GM18517 (cell line): Measurements from ENCODE around the gene GNA12.
"Not testable (repeated sequence)": the region's sequence is repeated elsewhere in the genome, so short reads cannot be mapped to it uniquely, and the experiment has no call there.

Experiments used
- ATAC-seq: cut with Tn5 transposase; IDR thresholded peaks from one replicate; pipeline ENCODE4 v1.9.1; 2021; ENCODE audit warnings: mild to moderate bottlenecking, moderate library complexity; ENCODE audit not compliant: unreplicated experiment

Gene GNA12

DNA sequence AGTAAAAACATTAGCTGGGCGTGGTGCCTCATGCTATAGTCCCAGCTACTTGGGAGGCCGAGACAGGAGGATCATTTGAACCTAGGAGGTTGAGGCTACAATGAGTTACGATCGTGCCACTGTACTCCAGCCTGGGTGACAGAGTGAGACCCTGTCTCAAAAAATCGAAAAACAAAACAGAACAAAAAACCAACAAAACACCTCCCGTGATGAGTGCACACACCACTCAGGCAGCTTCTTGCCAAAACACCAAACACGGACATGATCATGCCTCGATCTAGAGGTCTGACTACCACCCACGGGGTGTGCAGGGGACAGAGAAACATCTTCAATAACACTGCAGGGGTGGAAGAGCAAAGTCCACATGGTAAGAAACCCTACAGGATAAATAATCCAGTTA is 111.7 kb downstream of the GNA12 start:
- ATAC-seq: no peak

DNA sequence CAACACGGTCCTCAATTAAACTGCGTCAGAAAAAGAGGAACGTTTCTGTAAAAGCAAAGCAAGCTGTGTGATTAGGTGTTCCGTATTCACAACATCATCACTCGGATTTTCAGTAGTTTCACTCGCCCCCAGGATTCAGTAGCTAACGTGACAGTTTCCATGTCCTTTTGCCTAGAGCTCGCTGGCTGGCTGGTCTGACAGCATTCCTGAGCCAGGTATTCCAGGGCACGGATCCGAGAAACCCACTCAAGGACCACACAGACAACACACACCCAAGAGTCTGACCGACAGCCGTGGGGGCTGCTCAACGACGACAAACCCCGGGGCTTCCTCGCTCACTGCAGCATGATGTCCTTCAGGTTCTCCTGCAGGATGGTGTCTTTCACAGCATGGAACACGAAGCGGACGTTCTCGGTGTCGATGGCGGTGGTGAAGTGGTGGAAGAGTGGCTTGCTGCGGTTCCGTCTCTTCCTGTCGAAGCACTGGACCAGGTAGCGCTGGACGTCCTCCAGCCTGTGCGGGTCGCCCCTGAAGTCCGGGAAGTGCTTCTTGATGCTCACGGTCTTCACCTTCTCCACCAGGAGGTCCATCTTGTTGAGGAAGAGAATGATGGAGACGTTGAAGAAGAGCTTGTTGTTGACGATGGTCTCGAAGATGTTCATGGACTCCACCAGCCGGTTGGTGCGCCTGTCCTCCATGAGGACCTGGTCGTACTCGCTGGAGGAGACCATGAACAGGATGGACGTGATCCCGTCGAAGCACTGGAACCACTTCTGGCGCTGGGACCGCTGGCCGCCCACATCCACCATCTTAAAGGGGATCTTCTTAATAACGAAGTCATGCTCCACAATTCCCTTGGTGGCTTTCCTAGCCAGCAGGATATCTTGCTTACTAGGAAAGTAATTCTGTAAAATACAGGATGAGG is 113.0 kb downstream of the GNA12 start:
- ATAC-seq: no peak

DNA sequence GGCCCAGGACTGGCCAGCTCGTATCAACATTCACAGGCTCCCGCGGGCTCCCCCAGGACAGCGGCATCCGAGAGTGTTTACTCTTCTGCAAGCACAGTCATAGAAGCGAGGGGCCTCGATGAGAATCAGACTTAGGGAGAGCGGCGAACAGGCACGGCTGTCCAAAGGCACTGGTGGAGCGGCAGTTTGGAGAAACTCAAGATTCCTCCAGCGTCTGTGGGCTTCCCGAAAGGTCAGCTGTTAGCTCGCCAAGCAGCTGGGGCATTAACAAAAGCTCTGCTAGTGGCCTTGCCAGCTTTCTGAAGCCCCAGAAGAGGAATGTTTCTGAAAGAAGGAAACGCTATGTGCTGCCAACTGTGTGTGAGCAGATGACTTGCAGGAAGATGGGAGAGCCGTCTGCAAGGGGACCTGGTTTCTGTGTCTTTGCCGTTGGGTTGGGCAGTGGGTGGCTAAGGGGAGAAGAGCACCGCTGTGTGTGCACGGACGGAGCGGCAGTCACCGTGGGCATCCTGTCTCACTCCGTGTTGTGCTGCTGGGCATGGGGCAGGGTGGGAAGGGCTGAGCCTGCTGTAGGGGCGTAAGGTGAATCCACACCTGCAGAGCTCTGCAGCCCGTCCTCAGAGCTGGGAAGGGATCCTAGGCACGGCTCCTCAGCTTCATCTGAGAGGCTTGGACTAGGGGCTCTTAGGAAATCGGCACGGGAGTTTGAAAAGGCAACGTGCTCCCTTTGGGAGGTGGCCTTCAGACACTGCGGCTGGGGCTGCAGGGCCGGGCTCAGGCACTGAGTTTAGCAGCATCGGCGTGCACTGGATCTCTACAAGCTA is 114.0 kb downstream of the GNA12 start:
- no peak for ATAC-seq

DNA sequence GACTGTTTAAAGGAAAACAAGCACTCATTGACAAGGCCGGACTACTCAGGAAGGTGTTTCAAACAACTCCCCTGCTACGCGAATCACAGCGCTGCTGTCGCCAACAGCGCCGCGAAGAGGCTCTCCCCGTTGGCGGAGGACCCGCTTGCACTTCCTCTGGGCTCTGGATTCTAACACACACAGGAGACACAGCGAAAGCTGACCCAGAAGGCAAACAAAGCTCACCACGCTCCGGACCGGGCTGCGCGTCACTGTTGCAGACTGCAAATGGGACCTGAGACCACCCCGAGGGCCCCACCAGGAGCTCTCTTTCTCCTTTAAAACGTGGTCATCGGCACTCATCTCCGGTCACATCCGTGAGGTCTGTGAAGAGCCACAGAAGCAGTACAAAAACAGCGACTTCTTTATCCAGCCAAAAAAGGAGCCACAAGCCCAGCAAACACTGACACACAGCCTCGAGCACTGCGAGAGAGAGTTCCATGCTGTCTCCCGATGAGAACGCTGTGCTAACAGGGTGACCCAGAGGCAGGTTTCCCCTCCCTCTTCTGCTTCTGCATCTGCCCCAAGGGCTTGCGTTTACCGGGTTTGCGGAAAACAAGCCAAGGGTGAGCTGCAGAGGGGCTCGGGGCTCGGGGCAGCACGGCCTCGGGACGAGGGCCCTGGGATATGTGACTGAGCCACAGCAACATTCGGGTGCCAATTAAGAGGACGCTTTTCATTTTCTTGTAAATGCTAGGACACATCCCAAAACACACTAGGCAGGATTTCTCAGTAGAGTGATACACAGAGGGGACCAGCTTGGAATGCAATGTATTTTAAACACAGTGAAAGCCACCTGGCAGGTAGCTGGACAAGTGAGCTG is 114.8 kb downstream of the GNA12 start:
- ATAC-seq: no peak

DNA sequence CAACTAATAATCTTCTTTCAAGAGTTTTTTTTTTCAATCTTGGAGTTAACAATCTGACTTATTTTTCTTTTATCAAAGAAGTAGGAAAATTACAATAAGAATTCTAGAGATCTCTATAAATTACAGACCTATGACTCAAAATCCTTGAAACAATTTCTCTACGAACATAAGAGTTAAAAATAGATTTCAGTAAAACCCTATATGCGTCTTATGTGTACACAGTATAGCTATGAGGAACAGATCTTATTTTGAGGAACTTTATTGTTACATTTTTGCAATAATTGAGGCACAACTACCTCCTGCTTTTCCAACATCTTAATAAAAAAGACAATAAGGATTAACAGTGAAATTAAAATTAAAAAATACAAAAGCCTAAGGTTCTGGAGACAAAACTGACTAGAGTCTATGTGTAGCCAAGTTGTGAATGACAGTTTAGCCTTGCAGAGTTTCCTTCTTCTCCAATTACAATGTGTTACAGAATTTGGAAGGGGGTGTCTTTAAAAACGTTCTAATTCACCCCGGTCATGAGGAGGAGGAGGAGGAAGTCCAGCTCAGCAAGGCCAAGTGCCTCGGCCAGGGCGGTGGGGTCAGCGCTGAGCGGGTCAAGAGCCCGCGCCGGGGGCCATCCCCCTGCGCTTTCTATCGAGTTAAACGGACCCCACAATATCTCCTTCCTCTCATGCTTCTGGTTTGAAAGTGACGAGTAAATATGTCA is 115.6 kb downstream of the GNA12 start:
- ATAC-seq: no peak

DNA sequence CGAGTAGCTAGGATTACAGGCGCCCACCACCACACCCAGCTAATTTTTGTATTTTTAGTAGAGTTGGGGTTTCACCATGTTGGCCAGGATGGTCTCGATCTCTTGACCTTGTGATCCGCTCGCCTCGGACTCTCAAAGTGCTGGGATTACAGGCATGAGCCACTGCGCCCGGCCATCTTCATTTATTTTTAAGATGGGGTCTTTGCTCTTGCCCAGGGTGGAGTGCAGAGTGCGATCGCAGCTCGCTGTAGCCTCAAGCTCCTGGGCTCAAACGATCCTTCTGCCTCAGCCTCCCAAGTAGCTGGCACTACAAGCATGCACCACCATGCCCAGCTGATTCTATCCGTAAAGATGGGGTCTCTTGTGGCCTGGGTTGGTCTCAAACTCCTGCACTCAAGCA is 116.9 kb downstream of the GNA12 start:
- ATAC-seq: not testable (repeated sequence)

DNA sequence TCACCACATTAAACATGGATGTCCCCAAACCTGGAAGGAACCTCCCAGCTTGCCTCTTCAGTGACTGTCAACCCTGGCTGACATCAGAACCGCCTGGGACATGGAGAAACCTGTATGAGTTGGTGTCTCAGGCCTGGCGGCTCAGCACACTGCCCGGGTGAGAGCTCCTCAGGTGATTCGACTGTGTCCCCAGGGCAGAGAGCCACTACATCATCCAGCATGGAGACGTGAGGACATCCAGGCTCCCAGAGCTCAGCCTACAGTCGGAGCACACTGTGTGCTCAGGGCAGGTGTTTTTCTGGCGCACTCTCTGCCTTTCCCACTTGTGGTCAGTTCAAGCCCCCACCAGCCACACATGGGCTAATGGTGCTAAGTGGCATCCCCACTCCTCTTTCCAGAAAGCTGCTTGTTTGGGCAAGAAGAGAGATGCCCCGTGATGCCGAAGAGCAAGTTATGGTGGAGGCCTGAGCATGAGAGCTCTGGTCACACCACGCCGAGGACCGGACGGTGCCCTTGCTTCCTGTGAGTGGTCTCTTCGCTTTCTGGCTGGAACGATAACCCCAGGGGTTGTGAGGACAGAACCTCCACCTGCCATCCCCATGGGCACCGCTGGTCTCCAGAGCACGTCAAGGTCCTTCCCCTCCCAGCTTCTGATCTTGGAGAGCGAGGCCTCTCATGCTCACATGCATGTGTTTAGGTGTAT is 117.6 kb downstream of the GNA12 start:
- ATAC-seq: no peak

DNA sequence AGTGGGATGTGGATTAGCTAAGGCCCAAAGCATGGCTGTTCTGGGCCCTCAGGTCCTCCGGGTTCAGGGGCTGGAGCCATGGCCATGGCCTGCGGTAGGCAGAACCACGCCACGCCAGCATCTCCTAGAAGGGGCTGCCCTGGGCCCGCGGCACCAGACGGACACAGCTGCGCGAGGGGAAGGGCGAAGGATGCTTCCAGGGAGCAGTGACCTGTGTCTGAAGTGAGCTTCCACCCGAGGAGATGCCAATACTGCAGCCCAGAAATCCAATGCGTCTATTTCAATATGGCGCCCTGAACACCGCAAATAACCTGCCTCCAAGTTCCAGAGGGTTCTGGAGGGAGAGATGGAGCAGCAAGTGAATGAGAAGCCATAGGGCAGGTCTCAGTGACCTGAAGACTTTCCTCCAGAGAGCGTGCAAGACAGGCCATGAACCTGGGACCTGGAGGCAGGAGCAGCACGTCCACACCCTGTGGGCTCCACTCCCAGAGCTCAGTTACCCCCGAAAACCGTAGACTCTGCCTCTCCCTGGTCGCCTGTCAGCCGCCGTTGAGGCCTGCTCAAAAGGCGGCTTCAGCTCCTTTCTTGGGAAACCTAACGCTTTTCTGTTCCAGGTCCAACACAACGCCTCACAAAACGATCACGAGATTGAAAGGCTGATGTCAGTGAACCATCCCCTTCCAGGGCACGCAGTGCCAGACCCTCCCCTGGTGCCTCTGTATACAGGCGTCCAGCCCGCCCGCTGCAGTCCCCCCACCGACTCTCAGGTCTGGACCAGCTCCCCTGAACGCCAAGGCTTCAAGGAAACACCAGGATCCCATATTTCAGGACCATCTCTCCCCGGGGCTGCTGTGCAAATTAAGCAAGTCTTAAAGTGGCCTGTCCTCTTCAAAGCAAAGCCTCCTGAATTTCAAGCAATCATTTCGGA is 118.7 kb downstream of the GNA12 start:
- no peak for ATAC-seq

DNA sequence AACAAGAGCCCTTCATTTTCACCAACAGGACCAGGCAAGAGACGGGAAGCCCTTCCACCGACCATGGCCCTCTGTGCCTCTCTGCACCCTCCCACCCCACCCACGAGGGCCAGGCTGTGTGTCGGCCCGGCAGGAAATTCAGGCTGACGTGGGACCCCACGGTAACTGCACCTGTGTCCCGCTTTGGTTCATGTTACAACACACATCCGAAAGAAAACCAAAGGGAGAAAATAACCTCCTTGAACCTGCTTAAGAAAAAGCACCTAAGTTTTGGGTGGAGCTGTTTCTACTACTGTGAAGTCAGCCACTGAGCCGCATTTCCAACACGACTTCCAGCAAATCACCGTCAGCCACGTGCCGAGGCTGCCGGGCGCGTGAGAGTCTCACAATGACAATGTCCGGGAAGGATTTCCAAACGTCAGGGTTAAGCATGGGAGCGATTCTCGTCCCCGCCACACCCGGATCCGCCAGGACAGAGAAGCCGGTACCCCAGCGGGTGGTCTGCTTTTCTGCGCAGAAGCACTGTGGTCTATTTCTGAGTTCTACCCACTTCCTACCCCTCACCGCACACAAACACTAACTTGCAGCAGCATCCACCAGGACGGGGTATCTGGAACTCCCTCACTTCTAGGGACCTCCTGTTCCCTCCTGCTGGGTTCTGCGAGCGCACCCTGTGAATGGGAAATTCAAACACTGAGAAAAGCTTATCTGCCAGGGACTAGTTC is 119.5 kb downstream of the GNA12 start:
- ATAC-seq: no peak

DNA sequence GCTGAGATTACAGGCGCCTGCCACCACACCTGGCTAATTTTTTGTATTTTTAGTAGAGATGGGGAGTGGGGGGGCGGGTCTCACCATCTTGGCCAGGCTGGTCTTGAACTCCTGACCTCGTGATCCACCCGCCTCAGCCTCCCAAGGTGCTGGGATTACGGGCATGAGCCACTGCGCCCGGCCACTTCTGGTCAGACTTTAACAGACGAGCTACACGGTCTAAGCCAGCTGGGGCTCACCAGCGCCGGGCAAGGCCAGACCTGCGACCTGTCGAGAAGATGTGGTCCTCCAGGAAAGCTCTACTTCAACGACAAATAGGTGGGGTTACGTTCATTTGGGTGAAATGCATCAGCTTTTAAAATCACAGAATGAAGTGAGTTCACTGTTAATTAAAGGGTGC is 120.1 kb downstream of the GNA12 start:
- not testable (repeated sequence) for ATAC-seq

DNA sequence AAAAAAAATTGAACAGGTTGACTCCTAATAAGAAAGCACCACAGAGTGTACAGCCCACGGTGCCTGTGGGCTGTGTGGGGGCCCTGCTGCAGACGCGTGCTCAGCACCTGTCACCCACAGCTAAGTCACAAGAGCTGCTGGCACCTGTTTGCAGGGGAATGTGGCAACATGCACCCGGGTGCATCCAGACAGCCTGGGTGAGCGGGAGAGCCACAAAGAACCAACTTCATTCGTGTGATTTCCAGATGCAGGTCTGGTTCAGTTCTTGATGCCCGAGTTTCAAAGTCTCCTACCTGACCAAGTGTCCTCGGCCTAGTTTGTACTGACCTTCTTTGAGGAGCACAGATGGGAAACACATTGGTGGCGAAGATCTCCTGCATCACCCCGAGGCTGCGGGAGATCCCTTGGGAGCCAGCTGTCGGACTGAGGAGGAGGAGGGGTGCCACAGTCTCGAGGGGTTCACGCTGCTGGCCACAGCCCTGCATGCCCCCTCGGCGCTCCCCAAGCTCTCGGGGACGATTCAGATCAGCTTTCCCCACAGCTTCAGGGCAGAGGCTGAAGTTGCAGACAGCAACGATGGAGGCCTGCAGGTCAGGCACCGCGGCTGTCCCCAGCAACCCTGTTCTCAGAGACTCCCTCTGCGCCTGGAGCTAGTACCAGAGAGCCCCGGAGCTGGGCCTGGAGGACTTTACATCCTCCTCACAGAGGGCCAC is 120.8 kb downstream of the GNA12 start:
- no peak for ATAC-seq

DNA sequence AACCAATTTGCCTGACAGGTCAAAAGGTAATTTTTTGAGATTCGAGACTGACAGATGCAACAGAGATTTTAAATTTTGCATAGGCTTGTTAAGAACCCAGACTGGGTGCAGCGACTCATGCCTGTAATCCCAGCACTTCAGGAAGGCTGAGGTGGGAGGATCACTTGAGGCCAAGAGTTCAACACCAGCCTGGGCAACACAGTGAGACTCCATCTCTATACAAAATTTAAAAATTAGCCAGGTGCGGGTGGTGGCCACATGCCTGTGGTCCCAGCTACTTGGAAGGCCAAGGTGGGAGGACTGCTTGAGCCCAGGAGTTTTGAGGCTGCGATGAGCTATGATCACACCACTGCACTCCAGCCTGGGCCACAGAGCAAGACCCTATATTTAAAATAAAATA is 121.5 kb downstream of the GNA12 start:
- no peak for ATAC-seq

DNA sequence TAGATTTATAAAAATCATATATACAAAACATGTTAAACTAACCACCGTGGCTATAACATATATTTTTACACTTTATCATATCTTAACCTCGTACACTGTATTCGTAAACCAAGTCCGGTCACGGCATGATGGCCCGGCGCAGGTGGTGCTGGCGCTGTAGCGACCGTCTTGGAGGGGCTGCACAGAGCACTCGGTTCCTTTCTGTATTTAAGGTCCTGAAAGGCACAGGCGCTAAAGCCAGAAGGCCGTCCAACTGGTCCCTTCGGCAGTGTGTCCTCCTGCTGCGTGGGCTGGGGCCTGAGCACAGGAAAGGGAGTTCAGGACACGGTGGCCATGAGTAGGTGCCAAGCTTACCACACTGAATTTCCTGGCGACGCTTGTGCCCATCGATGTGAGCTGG is 122.3 kb downstream of the GNA12 start:
- ATAC-seq: no peak

DNA sequence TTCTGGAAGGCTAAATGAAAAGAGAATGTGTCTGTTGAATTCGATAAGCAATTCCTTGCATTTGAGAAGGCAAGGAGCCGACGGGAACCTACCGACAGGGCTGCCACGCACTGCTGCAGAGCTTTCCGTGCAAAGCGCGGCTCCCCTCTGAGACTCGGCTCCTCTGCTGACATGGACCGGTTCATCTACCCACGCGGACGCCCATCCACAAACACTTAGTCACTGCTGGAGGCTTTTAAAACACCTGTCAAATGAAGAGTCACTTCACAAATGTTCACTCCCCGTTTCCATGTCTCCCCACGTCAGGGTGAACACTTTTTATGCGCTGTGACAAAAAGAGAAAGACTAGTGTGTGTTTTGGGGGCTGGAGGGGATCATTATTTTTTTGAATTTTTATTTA is 124.1 kb downstream of the GNA12 start:
- ATAC-seq: no peak

DNA sequence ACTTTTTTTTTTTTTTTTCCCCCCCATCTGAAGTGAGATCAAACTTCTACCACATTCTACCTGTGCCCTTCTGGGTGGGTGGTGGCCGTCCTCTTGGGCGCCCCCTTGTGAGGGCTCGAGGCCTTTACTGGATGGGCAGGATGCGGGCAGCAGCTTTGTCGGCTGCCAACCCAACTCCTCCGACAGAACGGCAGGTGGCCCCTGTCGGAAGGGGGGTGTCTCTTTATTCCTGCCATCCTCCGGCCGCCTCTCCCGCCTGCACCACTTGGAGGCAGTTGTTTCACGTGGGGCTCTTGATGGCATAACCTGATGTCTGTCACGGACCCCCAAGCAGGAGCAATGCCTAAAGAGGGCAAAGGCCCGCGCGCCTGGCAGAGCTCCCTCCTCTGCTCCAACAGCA is 125.1 kb downstream of the GNA12 start:
- no peak for ATAC-seq

DNA sequence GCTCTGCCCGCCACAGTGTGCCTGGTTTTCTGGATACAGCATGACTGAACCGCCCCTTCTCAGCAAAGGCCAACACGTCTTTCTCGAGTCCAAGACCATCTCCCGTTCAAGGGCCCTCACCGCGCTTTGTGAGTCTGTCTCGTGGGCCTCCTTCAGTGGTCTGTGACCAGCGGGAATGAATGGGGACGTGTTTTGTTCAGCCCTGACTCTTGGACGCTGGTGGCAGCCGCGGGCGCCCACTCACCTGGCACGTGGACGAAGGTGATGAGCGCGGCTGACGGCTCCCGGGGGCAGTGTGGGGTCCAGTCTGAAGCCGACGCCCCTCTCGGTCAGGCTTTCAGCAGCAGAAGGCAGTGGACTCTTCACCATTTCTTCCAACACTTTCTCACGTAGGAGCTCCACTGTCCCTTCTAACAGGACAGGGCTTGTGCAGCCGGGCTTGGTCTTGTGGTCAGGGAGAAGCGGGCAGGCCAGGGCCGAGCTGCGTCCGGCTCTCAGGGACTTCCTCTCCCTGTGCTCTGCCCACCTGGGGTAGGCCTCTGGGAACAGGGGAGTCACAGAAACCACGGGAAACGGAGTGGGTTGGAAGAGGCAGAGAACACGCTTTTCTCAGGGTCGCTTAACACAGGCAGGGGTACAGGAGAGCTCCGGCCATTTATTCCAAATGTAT is 125.7 kb downstream of the GNA12 start:
- no peak for ATAC-seq
